Effector CD4-positive, alpha-beta T cell (primary cell): ENCODE results near the gene PDE4B.

Source experiments
- DNase-seq: peaks from one replicate; pipeline ENCODE4 v3.0.0-alpha.2; 2020

The PDE4B gene

GRCh38 chr1:66245691-66246090, 453.0 kb downstream of the PDE4B start:
- no peak for DNase-seq

GRCh38 chr1:66246351-66247269, 453.9 kb downstream of the PDE4B start:
- no peak for DNase-seq

DNA sequence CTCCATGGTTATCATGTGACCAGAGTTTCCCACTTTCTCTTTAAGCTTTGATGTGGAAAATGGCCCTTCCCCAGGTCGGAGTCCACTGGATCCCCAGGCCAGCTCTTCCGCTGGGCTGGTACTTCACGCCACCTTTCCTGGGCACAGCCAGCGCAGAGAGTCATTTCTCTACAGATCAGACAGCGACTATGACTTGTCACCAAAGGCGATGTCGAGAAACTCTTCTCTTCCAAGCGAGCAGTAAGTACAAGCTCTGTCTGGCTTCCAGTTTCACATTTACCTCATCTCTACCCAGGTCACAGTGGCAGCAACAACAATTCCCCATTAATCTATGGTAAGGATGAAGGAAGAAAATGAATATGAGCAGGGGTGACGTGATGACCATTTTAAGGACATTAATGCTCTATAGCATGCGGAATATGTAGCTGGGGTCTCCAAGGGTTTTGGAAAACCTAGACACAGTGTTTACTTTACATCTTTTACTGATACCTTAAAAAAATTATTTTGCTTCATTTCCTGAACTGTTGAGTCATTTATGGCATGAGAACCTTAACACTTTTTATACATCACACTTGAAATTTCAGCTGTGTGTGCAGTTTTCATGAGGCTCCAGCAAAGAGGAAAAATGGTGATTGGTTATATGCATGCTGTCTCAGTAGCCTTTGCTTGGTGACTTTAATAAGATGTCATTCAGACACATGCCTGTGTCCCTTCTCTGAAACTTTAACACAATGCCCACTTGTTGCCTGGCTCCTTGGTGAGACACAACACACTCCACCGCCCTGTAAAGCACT, 454.9 kb downstream of the PDE4B start:
- no peak for DNase-seq

DNA sequence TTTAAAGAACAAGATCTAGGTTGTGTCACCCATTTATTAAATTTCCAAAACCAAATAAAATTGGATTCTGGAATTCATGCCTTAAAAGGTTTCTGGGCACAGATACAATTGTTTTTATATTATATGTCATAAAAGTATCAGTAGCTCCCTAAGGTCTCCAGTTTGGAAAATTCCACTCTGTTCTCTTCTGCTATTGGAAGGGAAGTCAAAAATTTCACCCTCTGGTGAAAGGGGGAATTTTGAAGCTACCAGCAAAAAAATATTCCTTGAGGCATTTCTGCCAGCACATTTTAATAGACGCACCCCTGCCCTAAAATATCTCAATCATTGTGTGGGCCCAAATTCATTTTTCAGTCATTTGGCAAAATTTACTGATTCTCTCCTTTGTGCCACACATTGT, 455.6 kb downstream of the PDE4B start:
- DNase-seq, result no peak

DNA sequence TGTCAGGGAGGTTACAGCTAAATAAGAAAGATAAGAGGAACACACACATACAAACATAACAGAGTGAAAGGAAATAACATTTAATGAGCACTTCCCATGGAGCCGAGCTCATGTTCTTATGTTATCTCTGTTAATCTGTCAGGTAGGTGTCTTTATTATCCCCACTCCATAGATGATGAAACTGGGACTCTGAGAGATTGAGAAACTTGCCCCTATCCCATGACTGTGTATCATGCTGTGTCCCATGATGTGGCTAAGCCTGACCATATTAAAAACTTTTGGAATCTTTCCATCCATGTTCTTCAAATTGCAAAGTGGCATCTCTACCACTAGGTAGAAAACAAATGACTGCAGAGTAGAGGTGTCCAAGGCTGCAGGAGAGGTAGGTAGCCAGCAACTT, 456.1 kb downstream of the PDE4B start:
- DNase-seq, result no peak

DNA sequence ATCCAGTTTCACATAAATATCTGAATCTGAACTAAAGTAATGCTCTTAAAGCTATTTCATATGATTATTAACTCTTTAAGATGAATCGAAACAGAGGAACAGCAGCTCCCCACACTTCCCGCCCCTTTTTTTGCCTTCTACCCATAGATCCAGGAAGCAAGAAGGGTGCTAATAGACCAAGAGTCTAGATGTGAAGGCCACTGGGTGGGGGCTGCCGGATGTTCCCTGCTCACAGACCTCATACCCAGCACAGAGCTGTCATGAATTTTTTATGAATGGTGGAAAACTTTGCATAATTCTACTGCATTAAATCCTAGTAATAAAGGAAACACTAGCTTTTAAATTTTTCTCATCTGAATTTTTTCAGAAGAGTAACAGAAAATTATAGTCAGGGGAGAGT, 457.4 kb downstream of the PDE4B start:
- DNase-seq, result no peak

DNA sequence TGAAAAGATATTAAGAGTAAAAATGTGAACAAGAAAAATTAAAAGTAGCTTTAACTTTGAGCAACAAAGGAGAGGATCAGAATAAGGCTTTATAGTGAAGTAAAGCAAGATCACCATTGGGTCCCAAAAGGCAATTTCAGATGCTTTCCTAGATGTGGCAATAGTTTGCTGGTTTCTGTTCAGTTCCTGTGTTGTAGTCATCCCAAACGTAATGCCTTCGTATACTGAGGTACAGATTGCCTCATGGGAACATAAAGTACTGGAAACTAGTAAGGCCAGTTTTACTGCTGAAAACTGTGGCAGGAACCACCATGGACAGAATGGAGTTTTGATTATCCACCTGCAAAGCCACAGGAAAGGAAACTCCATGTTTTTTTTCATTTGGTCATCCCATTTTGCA, 457.8 kb downstream of the PDE4B start:
- no peak for DNase-seq

GRCh38 chr1:66251546-66251945, 458.9 kb downstream of the PDE4B start:
- DNase-seq, result no peak

DNA sequence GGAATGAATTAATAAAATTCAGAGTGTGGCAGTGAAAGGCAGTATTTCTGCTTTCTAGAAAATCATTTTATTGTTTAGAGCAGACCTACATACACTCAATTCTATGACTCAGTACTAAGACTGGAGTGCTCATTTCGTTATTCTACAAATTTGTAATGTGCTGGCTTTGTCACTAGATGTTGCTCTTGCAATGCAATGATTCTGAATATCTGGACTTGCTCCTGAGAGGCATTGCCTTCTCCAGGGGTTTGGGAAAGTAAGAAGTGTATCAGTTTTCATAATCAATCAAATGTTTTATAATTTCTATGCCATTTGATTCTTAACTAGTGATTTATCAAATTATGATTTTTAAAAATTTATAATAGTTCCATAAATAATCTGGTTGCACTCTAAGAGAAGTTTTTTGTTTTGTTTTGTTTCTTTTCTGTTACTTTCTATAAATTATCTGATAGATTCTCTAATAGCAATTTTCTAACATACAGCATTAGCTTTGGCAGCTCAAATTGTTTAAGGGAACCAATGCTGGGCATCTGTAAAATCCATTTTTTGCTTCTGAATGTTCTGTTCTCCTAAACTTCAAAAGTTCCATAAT, 460.7 kb downstream of the PDE4B start:
- no peak for DNase-seq

DNA sequence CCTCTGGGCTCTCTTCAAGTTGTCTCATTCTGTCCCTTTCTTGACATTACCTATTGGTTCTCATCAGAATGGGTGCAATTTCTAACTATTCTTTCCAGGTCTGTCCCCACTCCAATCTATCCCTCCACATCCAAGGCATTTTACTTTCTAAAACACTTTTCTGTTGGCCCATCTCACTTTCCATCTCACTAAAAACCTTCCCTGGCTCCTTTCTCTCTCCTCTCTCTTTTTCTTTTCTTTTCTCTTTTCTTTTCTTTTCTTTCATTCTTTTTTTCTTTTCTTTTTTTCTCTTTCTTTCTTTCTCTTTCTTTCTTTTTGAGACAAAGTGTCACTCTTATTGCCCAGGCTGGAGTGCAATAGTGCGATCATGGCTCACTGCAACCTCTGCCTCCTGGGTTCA, 462.1 kb downstream of the PDE4B start:
- no peak for DNase-seq

DNA sequence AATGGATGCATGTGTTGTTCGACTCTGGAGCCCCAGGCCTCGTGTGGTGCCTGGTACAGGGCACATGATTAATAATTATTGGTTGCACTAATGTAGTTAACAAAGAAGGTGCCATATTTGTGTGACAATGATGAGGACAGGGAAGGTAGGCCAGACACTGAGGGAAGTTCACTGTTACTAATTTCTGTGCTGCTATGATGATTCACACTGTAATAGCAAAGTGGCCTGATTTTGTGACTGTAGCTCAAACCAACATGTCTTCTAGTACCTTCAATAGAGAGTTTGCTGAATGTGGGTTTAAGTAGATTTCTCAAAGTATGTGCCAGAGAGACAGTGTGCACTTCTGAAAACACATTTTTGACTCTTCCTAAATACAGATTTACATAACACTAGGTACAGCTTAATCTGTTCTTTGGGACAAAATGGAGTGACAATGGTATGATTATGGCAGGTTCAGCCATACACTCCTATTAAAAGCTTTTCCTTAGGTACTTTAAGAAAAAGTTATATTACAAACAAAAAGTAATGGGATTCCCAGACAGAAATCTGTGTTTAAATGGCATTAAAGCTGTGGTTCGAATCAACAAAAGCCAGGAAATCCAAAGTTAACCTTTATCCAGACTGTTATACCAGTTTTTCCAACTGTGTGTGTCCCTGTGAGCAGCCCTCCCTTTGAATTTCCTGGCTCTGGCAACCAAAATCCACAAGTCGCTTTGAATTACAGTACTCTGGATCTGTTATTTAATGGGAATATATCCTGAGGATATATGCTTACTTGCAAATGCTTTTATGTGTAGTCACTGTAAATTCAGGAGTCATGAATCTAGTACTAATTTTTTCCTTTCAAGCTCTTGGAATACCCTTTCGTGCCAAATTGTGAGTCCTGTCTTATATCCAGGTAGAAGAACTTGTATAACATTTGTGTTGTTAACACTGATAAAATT, 464.2 kb downstream of the PDE4B start:
- DNase-seq, result no peak

- no peak for DNase-seq
Observed at GRCh38 chr1:66258404-66259105, 465.9 kb downstream of the PDE4B start.

DNA sequence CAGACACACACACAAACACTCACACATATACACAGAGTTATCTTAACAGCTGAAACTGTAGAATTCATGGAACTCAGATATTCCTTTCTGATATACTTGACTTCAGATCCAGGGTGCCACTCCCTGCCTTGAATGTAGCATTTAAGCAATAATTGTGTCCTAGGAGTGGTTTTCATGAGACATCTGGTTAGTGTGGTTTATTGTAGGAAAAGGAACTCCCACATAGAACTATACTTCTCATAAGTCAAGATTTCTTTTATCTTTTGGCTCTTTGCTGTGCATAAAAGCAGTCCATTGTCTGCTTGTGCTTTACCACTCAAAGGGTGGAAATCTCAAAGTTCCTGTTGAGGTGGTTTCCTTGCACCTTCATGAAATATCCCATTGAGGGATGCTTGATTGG, 468.7 kb downstream of the PDE4B start:
- no peak for DNase-seq

- no peak for DNase-seq
Observed at GRCh38 chr1:66262208-66262963, 469.7 kb downstream of the PDE4B start.

DNA sequence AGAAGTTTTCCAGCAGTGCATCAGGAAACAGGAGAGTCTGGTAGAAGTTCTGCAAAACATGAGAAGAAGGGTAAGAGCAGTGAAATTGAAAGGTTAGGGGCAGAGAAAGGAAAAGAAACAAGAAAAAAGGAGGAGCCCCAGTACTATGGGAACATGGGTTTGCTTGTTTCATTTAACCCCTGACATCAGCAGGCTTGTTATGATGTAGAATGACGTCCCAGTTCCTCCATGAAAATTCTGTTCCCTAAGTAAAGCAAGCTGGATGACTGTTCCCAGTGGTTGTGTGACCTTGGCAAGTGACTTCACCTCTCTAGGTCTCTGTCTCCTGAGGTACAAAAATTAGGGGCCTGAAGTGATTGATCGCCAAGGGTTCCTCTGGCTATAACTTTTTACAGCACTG, 472.6 kb downstream of the PDE4B start:
- DNase-seq, result no peak

GRCh38 chr1:66265796-66266195, 473.1 kb downstream of the PDE4B start:
- DNase-seq, result no peak

DNA sequence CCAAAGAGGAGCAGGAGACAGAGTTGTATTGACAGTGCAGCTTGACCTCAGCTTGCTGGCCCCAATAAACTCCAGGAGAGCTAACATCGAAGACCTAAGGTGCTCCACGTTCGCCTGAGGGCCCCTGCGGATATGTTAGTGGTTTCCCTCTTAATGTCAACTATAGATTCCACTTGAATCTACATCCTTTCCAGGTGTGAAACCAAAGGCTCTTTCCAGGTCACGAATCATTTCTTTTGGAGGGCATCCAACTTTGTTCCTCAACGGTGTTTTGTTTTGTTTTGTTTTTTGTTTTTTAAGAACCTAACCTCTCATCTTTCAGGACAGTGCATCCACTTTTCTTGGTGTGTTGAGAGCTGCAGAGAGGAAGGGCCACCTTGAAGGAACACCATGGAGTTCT, 473.7 kb downstream of the PDE4B start:
- no peak for DNase-seq

GRCh38 chr1:66266756-66267155, 474.1 kb downstream of the PDE4B start:
- DNase-seq, result no peak

DNA sequence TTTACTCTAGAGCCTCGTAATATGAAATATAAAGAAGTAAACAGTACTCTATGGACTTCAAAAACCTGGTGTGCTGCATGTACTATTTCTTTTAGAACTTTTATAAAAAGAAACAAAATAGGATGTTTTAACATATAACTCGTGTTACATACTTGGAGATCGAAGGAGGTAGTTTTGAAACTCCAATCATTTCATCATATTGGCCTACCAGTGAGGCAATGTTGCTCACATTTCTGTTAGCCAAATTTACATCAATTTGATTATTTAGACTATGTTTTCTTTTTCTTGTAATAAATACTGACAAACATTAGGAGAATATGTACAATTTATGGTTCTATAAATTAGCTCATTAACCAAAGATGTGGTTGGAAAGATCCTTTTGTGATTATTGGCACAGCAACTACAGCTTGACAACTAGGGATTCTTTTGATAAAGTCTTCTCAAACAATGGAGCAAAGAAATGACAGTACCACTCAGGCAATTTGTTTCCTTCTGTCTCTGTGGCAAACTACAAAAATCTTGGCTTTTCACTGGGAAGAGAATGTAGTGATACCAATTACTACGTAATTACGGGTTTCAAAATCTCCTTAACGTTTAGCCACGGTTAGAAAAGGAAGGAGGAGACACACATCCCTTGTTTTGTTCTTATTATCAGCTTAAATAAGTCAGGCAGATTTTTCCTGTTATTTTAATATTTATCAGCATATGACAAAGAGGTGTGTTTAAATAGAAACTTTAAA, 474.7 kb downstream of the PDE4B start:
- DNase-seq, result no peak

DNA sequence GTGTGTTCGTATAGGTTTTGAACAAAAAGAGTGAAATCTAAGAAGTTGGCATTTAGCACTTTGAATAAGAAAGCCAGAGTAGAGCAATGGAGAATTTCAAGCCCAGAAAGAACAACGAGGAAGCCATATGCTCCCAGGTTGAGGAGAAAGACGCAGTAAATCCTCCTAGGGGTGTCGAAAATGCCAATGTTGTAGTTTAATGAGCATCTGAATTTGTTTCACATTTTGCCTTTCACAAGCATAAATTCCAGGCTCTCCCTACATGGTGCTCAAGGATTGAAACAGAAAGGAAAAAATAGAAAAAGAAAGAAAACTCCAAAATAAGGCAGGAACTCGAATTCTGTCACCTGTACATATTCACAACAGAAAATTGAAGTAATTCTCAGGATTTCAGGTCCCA, 476.5 kb downstream of the PDE4B start:
- no peak for DNase-seq
